MM.1S (cell line): Measurements from ENCODE around the gene NRG3.

Experiments
- EZH2 ChIP-seq: fragments of 300-600 bp; sonication (generic); optimal IDR thresholded peaks from 2 replicates; pipeline ENCODE3; 2017; ENCODE audit warnings: low read depth, mild to moderate bottlenecking, antibody characterized with exemption, low read length, mixed read lengths
- TF ChIP-seq, protein P1 (sequence below): fragments of 300-600 bp; sonication (generic); IDR thresholded peaks from 2 replicates; pipeline ENCODE4 v1.5.1; 2016; ENCODE audit warnings: antibody characterized with exemption, low read length, mixed read lengths

- TF ChIP-seq, protein P1, sequence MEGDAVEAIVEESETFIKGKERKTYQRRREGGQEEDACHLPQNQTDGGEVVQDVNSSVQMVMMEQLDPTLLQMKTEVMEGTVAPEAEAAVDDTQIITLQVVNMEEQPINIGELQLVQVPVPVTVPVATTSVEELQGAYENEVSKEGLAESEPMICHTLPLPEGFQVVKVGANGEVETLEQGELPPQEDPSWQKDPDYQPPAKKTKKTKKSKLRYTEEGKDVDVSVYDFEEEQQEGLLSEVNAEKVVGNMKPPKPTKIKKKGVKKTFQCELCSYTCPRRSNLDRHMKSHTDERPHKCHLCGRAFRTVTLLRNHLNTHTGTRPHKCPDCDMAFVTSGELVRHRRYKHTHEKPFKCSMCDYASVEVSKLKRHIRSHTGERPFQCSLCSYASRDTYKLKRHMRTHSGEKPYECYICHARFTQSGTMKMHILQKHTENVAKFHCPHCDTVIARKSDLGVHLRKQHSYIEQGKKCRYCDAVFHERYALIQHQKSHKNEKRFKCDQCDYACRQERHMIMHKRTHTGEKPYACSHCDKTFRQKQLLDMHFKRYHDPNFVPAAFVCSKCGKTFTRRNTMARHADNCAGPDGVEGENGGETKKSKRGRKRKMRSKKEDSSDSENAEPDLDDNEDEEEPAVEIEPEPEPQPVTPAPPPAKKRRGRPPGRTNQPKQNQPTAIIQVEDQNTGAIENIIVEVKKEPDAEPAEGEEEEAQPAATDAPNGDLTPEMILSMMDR = peak; percentile 20
- TF ChIP-seq EZH2 = no peak
Measured at GRCh38 chr10:81873932-81874816, 820 bp upstream of the NRG3 start.
